GM19397 (cell line): Measurements from ENCODE around the gene GALNT13.

Experiments used
- ATAC-seq: cut with Tn5 transposase; IDR thresholded peaks from one replicate; pipeline ENCODE4 v1.9.1; 2021; ENCODE audit warnings: mild to moderate bottlenecking, moderate library complexity; ENCODE audit not compliant: unreplicated experiment

GALNT13 gene

DNA sequence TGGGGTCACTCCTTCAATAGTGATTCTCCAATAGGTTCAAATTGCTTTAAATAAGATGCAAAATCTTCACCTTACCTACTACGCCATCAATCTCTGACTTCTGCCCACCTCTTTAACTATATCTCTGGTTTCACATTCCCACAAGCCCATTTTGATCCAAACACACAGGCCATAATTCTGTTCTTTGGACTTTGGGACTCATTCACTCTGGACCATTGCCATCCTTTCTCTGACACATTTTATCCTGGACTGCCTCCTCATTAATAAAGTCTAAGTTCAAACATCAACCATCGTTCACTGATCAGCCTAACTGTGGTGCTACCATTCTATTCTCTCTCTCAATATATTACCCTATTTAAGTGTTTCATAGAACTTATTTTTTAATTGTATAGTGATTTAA lies 332.2 kb downstream of the GALNT13 start:
- ATAC-seq, result no peak

GRCh38 chr2:154207288-154208047 lies 335.7 kb downstream of the GALNT13 start:
- no peak for ATAC-seq

DNA sequence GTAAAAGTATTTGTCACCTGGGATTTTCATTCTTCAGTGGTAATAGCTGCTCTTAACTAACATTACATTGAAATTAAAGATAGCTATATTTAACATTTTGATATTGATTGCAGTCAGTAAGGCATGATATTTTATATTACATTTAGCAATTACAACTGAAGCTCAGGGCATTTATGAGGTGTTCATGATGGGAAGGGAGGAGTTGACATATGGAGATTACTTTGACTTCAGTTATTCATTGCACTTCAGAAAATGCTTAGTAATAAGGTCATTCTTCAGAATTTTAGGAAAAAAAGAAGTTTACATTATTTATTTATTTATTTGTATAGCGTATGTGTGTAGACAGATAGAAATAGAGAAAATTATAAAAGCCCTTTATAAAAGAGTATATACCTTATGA lies 352.0 kb downstream of the GALNT13 start:
- no peak for ATAC-seq

- ATAC-seq, result no peak
Measured at GRCh38 chr2:154226931-154227330, 355.2 kb downstream of the GALNT13 start.

GRCh38 chr2:154228566-154229280 lies 357.0 kb downstream of the GALNT13 start:
- ATAC-seq, result no peak

GRCh38 chr2:154229966-154230365 lies 358.2 kb downstream of the GALNT13 start:
- ATAC-seq, result no peak

- ATAC-seq, result no peak
Measured at GRCh38 chr2:154231021-154231420, 359.3 kb downstream of the GALNT13 start.

- no peak for ATAC-seq
Measured at GRCh38 chr2:154233231-154233630, 361.5 kb downstream of the GALNT13 start.

- ATAC-seq, result no peak
Measured at GRCh38 chr2:154238252-154238651, 366.5 kb downstream of the GALNT13 start.

DNA sequence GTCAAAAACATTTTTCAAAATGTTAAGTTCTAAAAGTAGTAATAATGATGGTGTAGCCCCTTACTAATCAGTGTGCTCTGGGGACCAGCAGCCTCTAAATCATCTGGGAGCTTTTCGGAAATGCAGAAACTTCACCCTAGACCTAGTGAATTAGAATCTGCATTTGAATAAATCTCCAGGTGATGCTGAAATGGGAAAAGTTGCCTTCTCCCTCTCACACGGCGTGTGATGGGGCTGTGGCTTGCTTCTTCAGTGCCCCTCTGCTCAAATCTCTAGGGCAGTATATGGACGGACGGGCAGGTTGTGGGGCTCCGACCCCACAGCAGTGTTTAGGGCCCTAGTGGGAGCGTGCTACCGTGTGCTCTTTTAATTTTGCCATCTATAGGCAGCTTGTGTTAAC lies 368.6 kb downstream of the GALNT13 start:
- ATAC-seq, result no peak

GRCh38 chr2:154240921-154241379 lies 369.2 kb downstream of the GALNT13 start:
- ATAC-seq, result no peak

DNA sequence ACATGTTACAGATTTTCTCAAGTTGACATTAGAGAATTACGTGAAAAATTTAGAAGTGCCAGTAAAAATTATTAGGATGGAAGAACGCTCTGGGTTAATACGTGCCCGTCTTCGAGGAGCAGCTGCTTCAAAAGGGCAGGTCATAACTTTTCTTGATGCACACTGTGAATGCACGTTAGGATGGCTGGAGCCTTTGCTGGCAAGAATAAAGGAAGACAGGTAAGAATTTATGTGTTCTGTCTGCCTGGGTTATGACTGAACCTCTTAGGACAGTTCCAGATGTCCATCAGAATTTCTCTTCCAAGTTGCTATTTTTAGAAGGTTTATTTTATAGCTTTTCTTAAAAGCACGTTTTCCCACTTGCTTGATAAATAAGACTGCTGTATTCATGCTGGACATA lies 371.0 kb downstream of the GALNT13 start:
- ATAC-seq, result no peak

GRCh38 chr2:154243685-154244084 lies 372.0 kb downstream of the GALNT13 start:
- ATAC-seq, result no peak

- no peak for ATAC-seq
Measured at GRCh38 chr2:154244932-154245331, 373.2 kb downstream of the GALNT13 start.

GRCh38 chr2:154247503-154247902 lies 375.8 kb downstream of the GALNT13 start:
- no peak for ATAC-seq

- no peak for ATAC-seq
Measured at GRCh38 chr2:154256136-154256535, 384.4 kb downstream of the GALNT13 start.

- no peak for ATAC-seq
Measured at GRCh38 chr2:154259030-154259429, 387.3 kb downstream of the GALNT13 start.

GRCh38 chr2:154261473-154262027 lies 389.8 kb downstream of the GALNT13 start:
- ATAC-seq, result no peak

- no peak for ATAC-seq
Measured at GRCh38 chr2:154263206-154263605, 391.5 kb downstream of the GALNT13 start.

DNA sequence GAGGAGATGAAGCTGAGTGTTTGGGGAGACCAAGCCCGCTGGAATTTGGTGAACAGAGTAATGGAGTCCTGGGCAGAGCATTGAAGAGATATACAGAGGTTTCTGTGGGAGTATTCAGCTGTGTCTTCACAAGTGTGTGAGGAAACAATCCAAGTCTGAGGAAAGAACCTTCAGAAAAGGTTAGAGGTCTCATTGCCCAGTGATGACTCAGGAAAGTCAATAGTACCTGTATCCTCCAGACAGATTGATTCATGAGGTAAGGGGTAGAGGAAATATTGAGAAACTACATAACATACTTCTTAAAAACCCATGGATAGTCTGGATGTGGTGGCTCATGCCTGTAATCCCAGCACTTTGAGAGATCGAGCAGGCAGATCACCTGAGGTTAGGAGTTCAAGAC lies 392.3 kb downstream of the GALNT13 start:
- ATAC-seq, result no peak

GRCh38 chr2:154267983-154268382 lies 396.3 kb downstream of the GALNT13 start:
- no peak for ATAC-seq

- ATAC-seq, result no peak
Measured at GRCh38 chr2:154280543-154280942, 408.8 kb downstream of the GALNT13 start.
